A204.1 (cell line): ENCODE measurements around the gene ELF4.

ENCODE experiments used
- FAIRE-seq: peaks from 2 replicates; lab custom pipeline; 2012; peaks lifted over from hg19 to GRCh38; lab: Jason Lieb, UNC

ELF4 gene

GRCh38 chrX:130083656-130084382 is 26.5 kb downstream of the ELF4 start:
- no peak for FAIRE-seq

GRCh38 chrX:130083107-130083490 is 27.2 kb downstream of the ELF4 start:
- no peak for FAIRE-seq

GRCh38 chrX:130082244-130083106 is 27.8 kb downstream of the ELF4 start:
- FAIRE-seq: no peak

- FAIRE-seq: no peak
Observed at GRCh38 chrX:130081421-130082045, 28.8 kb downstream of the ELF4 start.

GRCh38 chrX:130080791-130081367 is 29.4 kb downstream of the ELF4 start:
- FAIRE-seq: no peak

GRCh38 chrX:130079824-130080406 is 30.4 kb downstream of the ELF4 start:
- peak; percentile 84 for FAIRE-seq

- FAIRE-seq: no peak
Observed at GRCh38 chrX:130075777-130076176, 34.5 kb downstream of the ELF4 start.

GRCh38 chrX:130072345-130072740 is 38.0 kb downstream of the ELF4 start:
- FAIRE-seq: no peak

- FAIRE-seq: no peak
Observed at GRCh38 chrX:130071611-130072344, 38.5 kb downstream of the ELF4 start.

GRCh38 chrX:130066975-130067615 is 43.2 kb downstream of the ELF4 start:
- no peak for FAIRE-seq

- no peak for FAIRE-seq
Observed at GRCh38 chrX:130060122-130061069, 49.9 kb downstream of the ELF4 start.

- no peak for FAIRE-seq
Observed at GRCh38 chrX:130058652-130059051, 51.6 kb downstream of the ELF4 start.

- no peak for FAIRE-seq
Observed at GRCh38 chrX:130057209-130057608, 53.1 kb downstream of the ELF4 start.

GRCh38 chrX:130055899-130056298 is 54.4 kb downstream of the ELF4 start:
- FAIRE-seq: no peak

- FAIRE-seq: no peak
Observed at GRCh38 chrX:130055103-130055502, 55.2 kb downstream of the ELF4 start.

- FAIRE-seq: no peak
Observed at GRCh38 chrX:130053236-130053635, 57.1 kb downstream of the ELF4 start.

- FAIRE-seq: no peak
Observed at GRCh38 chrX:130051176-130051845, 59.0 kb downstream of the ELF4 start.

GRCh38 chrX:130049821-130050220 is 60.5 kb downstream of the ELF4 start:
- no peak for FAIRE-seq

- no peak for FAIRE-seq
Observed at GRCh38 chrX:130048686-130049222, 61.5 kb downstream of the ELF4 start.
